ENCODE results near the gene PSMA3. TPM values are rescaled to one million over a fixed set of nuclear protein-coding genes. Genes with fewer than 3 reads are reported as not detected.

PSMA3 gene
- total and polyA plus RNA-seq, 2 of the 8 experiments (the other 6 are each of a cell fraction or from before 2014, with no cell fraction given), result 285 to 507 TPM

GRCh38 chr14:58270628-58271027, 26.0 kb downstream of the PSMA3 start:
- FAIRE-seq, result no peak
- H3K79me2 ChIP-seq (ENCODE audit: control insufficient read depth in 1 of 2, insufficient read depth in 2 of 2, low read length in 2 of 2), result peaks cover 0 to under 1% of the 10 kb centered on the region in 2 experiments; a peak in 1 of 4 replicates
- POLR2A ChIA-PET (ENCODE audit: partially characterized antibody), result interaction anchor here (1.6 kb wide), 1 partner anchor 9 kb away, joined by 7 read pairs; no protein-coding TSS in a partner anchor

More at GRCh38 chr14:58270628-58271027, 26.0 kb downstream of the PSMA3 start:
- Histone ChIP-seq H3K18ac (ENCODE audit: extremely low read depth, low read length) (no peak overlapping the region), H4K20me1 (replicated peaks in 1 of 2; ENCODE audit: control insufficient read depth in 1 of 2, insufficient read depth in 2 of 2, low read length in 2 of 2) (peaks cover 0 to 2% of the 10 kb centered on the region in 2 experiments), H4K8ac (ENCODE audit: extremely low read depth, insufficient read depth, low read length) (no peak overlapping the region), H2BK120ac (replicated peaks; ENCODE audit: low read depth, low read length) (no peak overlapping the region), H3K27ac (ENCODE audit: low read depth, low read length) (no peak overlapping the region), H3K9ac (replicated peaks in 1 of 4; ENCODE audit: extremely low read depth in 1 of 4, low read depth in 3 of 4, low read length in 3 of 4) (no peak overlapping the region), H2BK20ac (ENCODE audit: low read length) (no peak overlapping the region), H3K4me1 (replicated peaks in 1 of 4; ENCODE audit: control insufficient read depth in 3 of 4, insufficient read depth in 4 of 4, low read length in 3 of 4) (no peaks in the 10 kb centered on the region), H3K56ac (replicated peaks; ENCODE audit: insufficient read length, low read depth, low read length) (no peak overlapping the region), H3K4ac (replicated peaks; ENCODE audit: insufficient read length, low read depth, low read length) (no peak overlapping the region), H3K36me3 (ENCODE audit: control insufficient read depth in 2 of 4, insufficient read depth in 4 of 4, low read length in 3 of 4) (peaks cover 19 to 86% (median 52%) of the 10 kb centered on the region in 4 experiments), H3K14ac (ENCODE audit: insufficient read length) (no peak overlapping the region), H2BK5ac (ENCODE audit: low read depth, low read length) (no peak overlapping the region), H4K5ac (ENCODE audit: insufficient read length, low read depth, low read length) (no peak overlapping the region), H3K9me3 (ENCODE audit: insufficient read depth in 2 of 2, low read depth in 1 of 2, low read length in 1 of 2) (no peaks in the 10 kb centered on the region), H2AK5ac (ENCODE audit: low read depth, low read length) (no peak overlapping the region), H4K91ac (replicated peaks; ENCODE audit: insufficient read length, low read length) (no peak overlapping the region), H2AFZ (ENCODE audit: low read length) (no peak overlapping the region), H3K27me3 (replicated peaks in 1 of 4; ENCODE audit: control insufficient read depth in 3 of 4, extremely low read depth in 1 of 4, insufficient read depth in 3 of 4, low read length in 3 of 4) (no peaks in the 10 kb centered on the region), H3K4me2 (ENCODE audit: insufficient read depth in 1 of 2, low read depth in 2 of 2, low read length in 2 of 2) (no peak overlapping the region), H2BK12ac (ENCODE audit: low read depth, low read length) (no peak overlapping the region), H3K79me1 (ENCODE audit: low read depth, low read length) (no peaks in the 10 kb centered on the region), H2BK15ac (ENCODE audit: low read length) (no peak overlapping the region), H3K23me2 (ENCODE audit: low read depth, low read length) (no peaks in the 10 kb centered on the region), H3K23ac (ENCODE audit: insufficient read length) (no peak overlapping the region), H3K4me3 (ENCODE audit: extremely low read depth in 1 of 4, insufficient read depth in 2 of 4, low read depth in 3 of 4, low read length in 4 of 4) (no peak overlapping the region)
- CTCF ChIA-PET (ENCODE audit: partially characterized antibody), result no interaction called here
- TF ChIP-seq KDM4A (IDR thresholded peaks at IDR 0.05; ENCODE audit: low read depth, low read length, severe bottlenecking) (no peak), KDM1A (IDR thresholded peaks at IDR 0.05; ENCODE audit: borderline replicate concordance, low read length) (no peak), CHD2 (IDR thresholded peaks at IDR 0.05; ENCODE audit: low read length) (no peak), POU5F1 (IDR thresholded peaks at IDR 0.05; ENCODE audit: low read depth, low read length) (no peak), ASH2L (IDR thresholded peaks at IDR 0.05; ENCODE audit: low read length) (no peak), JUND (IDR thresholded peaks at IDR 0.05; ENCODE audit: low read length) (no peak), CTBP2 (IDR thresholded peaks at IDR 0.05; ENCODE audit: borderline replicate concordance, insufficient read depth, insufficient read length, low read length) (no peak), BRCA1 (IDR thresholded peaks at IDR 0.05; ENCODE audit: low read depth, low read length) (no peak), RBBP5 (IDR thresholded peaks at IDR 0.05; ENCODE audit: borderline replicate concordance, low read depth, low read length) (no peak), CEBPB (IDR thresholded peaks at IDR 0.05; ENCODE audit: low read depth, low read length) (no peak), BACH1 (IDR thresholded peaks at IDR 0.05; ENCODE audit: low read length) (no peak), FOSL1 (IDR thresholded peaks at IDR 0.05; ENCODE audit: insufficient read depth, low read depth, low read length) (no peak), MAFK (IDR thresholded peaks at IDR 0.05; ENCODE audit: low read depth, low read length) (no peak), ZNF274 (IDR thresholded peaks at IDR 0.05; ENCODE audit: borderline replicate concordance, extremely low read depth, low read length) (no peak)
- 94% methylated on average over 2 of the region's 2 CpGs; no CpG with 5 or more reads in 1 of the 2 experiments for WGBS, 2 experiments (ENCODE audit: extremely low coverage in 1 of 2, insufficient coverage in 1 of 2, insufficient read length in 1 of 2, insufficient replicate concordance in 2 of 2, low coverage in 1 of 2, low lambda C conversion rate in 2 of 2, missing lambda C conversion rate in 1 of 2)
- no peak for DNase-seq (ENCODE audit: low read depth in 1 of 2, low spot score in 2 of 2)
